NCI-H510A treated with DMSO at 0.1 percent for 48 hours (cell line): ENCODE results near the gene MPST.
"Not testable (repeated sequence)": the region's sequence is repeated elsewhere in the genome, so short reads cannot be mapped to it uniquely, and the experiment has no call there.

Experiments used
- DNase-seq: peaks from one replicate; lab custom pipeline; 2025; lab: John Stamatoyannopoulos, UW

Gene MPST

DNA sequence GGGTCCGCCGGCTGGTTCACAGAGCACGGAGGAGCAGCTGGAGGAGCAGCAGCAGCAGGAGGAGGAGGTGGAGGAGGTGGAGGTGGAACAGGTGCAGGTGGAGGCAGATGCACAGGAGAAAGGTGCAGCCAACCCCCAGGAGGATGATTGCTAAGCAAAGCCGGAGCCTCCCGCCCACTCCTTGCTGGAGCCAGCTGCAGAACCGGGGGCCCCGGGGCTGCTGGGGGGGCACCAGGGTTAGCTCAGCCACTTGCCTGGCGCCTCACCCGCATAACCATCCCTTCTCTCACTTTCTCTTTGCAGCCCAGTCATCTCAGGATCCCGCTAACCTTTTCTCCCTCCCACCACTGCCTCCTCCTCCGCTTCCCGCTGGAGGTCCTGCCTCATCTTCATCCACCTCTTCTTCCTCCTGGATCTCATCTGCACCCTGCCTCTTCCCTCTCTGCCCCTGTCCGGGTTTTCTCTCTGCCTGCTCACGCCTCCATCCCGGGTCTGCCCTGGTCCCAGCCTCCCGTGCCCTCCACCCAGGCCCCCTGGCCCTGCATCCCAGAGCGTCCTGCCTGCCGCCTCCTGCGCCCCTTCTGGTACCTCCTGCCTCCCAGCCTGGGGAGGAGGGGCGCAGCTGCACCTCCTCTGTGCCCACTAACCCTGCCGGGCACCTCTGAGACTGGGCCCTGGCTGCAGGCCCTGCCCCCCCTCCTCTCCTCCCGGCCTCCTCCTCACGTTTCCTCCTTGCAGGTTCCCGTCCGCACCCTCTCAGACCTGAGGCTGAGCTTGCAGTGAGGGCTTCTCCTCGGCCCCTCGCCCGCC lies 41.5 kb downstream of the MPST start:
- DNase-seq: peak; percentile 15

GRCh38 chr22:37061611-37062375 lies 42.3 kb downstream of the MPST start:
- DNase-seq: no peak

- no peak for DNase-seq
Measured at GRCh38 chr22:37062376-37062675, 42.8 kb downstream of the MPST start.

- DNase-seq: no peak
Measured at GRCh38 chr22:37062702-37063381, 43.3 kb downstream of the MPST start.

DNA sequence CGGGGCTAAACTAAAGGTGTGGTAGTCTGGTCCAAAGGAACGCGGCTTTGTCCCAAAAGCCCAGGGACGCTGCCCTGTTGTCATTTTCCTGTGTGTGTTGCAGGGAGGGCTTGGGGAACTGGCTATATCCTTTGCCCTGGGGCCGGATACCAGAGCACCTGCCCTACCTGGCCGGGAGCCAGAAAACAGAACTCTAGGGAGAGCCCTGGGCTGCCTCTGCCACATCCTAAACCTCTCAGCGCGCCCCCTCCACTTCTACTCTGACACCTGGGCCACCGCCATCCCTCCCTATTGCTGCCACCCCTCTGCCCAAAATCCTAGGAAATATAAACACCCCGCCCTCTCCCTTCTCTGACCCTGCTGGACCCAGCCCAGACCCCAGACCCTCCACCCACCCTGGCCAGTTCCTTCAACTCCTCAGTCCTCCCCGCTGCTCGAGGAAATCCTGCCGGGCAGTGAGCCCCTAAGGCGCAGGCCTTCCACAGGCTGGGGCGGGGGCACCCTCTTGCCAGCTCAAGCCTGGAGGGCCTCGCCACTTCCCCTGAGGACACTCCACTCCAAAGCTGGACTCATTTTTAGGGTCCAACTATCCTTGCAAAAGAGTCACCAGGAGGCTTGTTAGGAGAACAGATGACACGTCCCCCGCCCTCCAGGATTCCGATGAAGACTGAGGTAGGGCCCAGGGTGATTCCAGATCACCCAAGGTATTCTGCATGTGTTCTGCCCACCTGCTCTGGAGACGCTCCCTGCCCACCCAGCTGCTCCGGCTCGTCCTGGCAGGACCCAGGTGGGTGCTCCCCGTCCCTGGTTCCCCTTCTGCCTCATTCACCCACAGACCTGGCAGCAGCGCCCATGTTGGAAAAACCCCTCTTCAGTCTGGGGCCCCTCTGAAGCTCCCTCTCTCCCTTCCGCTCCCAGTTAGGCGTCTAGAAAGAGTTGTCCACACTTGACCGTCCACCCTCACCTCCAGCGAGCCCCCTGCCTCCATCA lies 44.2 kb downstream of the MPST start:
- DNase-seq: peak; percentile 56

DNA sequence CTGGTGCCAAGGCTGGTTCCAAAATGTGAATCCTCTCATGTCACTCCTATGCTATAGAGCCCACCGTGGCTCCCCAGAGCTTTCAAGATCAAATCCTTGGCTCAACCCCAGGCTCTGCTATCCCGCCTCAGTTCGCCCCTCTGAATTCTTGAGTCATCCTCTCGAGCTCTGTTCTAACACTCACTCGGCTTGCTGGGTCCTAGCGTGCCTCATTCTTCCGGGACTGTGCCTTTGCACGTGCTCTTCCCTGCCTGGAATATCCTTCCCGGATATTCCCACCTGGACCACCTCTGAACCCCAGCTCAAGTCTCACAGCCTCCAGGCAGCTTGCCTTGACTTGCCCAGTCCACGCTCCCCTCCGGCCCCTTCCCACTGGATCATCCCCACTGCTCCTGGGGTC lies 45.0 kb downstream of the MPST start:
- no peak for DNase-seq

DNA sequence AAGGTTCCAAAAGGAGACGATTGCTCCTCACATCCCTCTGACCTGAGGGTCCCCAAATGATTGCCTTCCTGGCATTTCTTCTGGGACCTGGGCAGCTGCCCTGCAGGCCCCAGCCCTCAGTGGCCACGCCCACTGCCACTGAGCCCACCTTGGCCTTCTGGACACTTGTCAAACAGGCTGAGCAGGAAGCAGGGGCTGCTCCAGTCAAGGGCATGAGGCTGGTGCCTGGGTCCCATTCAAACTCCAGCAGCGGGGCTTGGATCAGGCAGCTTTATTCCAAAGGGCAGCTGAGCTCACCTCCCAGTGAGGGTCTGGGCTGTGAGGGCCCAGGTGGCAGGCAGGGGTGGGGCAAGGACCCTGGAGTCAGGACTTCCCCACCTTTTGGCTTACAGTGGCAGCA lies 45.6 kb downstream of the MPST start:
- no peak for DNase-seq

GRCh38 chr22:37065961-37066360 lies 46.4 kb downstream of the MPST start:
- no peak for DNase-seq

DNA sequence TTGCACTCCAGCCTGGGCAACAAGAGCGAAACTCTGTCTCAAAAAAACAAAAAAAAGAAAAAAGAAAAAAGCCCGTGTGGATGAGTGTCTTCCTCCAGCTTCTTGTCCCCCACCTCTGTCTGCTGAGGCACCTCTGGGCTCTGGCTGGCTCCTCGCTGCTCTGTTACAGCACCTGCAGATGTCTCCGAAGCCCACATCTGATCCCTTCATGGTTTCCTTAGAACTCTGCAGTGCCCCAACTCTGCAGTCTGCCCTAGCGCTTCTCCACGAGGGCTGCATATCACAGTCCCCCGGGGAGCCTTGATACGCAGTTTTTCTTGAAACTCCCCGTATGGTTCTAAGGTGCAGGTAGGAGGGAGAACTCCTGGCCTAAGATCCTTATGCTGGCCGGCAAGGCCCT lies 47.9 kb downstream of the MPST start:
- no peak for DNase-seq

- DNase-seq: no peak
Measured at GRCh38 chr22:37068859-37069258, 49.3 kb downstream of the MPST start.

GRCh38 chr22:37069319-37069718 lies 49.8 kb downstream of the MPST start:
- no peak for DNase-seq

GRCh38 chr22:37069719-37070118 lies 50.2 kb downstream of the MPST start:
- no peak for DNase-seq

DNA sequence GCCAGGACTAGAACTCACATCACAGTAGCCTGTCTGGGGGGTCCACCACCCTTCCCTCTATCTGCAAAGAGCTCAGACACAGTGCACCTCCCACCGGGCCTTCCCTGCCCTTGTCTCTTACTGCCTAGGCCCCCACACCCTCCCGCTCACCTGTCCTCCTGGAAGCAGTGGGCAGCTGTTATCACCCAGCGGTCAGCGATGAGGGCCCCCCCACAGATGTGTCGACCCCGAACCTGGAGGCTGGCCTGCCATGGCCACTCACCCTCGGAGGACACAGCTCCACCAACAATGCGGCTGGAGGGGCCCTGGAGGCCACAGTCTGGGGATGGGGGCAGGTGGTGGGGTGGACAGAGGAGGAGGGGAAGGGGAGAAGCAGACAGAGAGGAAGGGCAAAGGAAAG lies 50.8 kb downstream of the MPST start:
- DNase-seq: no peak

DNA sequence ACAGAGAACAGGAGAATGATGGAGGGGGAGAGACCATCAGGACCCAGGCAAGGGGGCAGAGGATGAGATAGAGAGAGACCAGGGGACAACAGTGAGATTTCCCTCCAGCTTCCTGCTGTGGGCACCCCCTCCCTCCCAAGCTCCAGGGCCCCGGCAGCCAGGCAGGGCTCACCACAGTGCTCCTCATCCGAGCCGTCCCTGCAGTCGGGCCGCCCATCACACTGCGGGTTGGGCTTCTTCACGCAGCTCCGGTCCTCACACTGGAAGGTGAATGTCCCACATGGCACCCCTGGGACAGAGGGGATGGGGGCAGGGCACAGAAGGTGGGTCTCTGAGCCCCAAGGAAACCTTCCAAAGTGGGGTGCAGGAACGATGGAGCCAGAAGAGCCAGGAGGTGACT lies 51.2 kb downstream of the MPST start:
- no peak for DNase-seq

GRCh38 chr22:37071850-37072592 lies 52.5 kb downstream of the MPST start:
- DNase-seq: not testable (repeated sequence)

GRCh38 chr22:37072673-37073072 lies 53.1 kb downstream of the MPST start:
- no peak for DNase-seq

DNA sequence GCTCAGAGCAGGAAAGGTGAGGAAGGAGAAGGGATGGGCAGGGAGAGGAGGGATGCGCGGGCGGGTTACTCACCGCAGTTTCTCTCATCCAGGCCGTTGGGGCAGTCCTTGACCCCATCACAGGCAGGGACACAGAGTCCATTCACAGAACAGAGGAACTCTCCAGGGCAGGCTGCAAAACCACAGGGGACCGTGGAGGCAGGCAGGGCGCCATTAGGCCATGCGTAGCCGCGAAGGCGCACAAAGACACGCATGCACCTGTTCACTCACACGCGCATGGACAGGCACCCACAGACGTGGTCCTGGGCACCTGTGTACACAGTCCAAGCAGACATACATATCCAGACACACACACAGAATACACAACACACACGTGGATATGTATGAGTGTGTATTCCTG lies 55.0 kb downstream of the MPST start:
- DNase-seq: no peak

DNA sequence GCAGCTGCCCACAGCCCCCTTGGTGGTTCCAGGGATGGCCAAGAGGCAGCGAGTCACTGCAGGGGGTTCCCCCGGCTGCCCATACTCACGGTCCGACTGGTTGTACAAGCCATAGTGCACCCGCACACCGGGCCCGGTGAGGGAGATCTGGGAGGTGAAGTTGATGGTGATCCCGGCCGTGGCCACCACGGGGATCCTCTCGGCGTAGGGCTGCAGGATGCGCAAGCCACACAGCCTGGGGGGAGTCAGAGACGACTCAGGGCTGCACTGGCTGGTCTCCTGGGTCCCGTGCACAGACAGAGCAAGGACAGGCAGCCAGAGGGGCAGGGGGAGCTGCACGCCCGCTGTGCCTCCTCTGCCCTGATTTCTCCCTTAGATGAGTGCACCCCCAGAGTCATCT lies 55.5 kb downstream of the MPST start:
- DNase-seq: no peak

DNA sequence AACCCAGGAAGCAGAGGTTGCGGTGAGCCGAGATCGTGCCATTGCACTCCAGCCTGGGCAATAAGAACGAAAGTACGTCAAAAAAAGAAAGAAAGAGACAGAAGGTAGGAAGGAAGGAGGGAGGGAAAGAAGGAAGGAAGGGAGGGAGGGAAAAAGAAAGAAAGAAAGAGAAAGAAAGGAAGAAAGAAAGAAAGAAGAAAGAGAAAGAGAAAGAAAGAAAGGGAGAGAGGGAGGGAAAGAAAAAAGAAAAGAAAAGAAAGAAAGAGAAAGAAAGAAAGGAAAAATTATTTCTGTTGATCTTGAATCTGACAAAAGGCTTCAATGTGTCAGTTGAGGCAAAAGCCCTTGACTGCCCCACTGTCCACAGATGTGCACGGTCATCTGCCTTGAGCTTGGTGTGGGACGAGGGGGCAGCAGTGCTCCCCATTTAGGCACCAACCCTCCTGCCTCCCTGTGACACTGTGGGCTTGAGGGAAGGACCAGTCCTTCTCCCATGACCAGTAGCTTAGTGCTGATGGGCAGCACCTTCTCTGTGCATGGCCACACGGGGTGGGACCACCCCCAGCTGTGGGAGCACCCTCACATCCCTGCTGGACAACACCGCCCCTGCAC lies 56.4 kb downstream of the MPST start:
- no peak for DNase-seq

DNA sequence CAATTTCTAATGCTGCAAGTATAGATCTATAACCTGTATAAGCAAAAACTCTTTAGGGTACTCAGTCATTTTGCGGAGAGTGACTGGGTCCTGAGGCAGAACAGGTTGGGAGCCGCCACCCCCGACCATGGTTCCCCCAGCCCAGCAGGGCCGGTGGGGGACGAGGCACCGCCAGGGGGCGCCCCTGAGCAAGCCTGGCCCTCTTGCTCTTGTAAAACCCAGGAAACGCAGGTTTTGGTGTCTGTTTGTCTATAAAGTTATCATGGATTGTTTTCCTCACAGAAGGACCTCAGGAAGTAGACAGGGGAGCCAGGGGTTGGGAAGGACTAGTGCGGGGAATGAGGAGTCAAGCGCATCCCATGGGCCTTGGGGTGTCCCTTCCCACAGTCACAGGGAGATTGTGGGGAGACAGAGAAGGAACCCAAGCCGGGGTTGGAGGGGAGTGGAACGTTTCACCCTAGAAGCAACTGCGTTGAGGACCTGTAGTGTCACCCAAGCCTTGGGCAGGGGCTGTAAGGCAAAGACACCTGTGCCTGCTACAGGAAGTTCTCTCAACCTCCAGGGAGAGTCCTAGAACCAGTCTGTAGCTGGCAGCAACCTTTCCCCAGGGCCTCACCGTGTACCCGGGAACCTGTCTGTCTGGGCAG lies 58.4 kb downstream of the MPST start:
- DNase-seq: no peak
